ENCODE data around the gene PANX3.

PANX3 gene

GRCh38 chr11:124627546-124627945, 16.3 kb downstream of the PANX3 start:
- TF ChIP-seq TAF1 (IDR thresholded peaks at IDR 0.05; ENCODE audit: borderline replicate concordance, insufficient read depth, low read length) (no peak), SIN3A (IDR thresholded peaks at IDR 0.05; ENCODE audit: borderline replicate concordance, insufficient read depth, low read length) (no peak), FOXP2 (optimal IDR thresholded peaks at IDR 0.05; ENCODE audit: borderline replicate concordance, extremely low read depth, extremely low read length, insufficient read depth) (no peak), REST (IDR thresholded peaks at IDR 0.05; ENCODE audit: insufficient read depth in 1 of 2, low read depth in 2 of 2, low read length in 2 of 2) (no peak), POLR2AphosphoS5 (IDR thresholded peaks at IDR 0.05; ENCODE audit: low read depth, low read length) (no peak)

GRCh38 chr11:124629961-124630360, 18.7 kb downstream of the PANX3 start:
- no peak for TF ChIP-seq SIN3A (IDR thresholded peaks at IDR 0.05; ENCODE audit: borderline replicate concordance, insufficient read depth, low read length)
- no peak for TF ChIP-seq REST (IDR thresholded peaks at IDR 0.05; ENCODE audit: insufficient read depth in 1 of 2, low read depth in 2 of 2, low read length in 2 of 2)
- TF ChIP-seq FOXP2 (optimal IDR thresholded peaks at IDR 0.05; ENCODE audit: borderline replicate concordance, extremely low read depth, extremely low read length, insufficient read depth): no peak
- TF ChIP-seq TAF1 (IDR thresholded peaks at IDR 0.05; ENCODE audit: borderline replicate concordance, insufficient read depth, low read length): no peak
- no peak for TF ChIP-seq POLR2AphosphoS5 (IDR thresholded peaks at IDR 0.05; ENCODE audit: low read depth, low read length)

GRCh38 chr11:124633355-124633754, 22.1 kb downstream of the PANX3 start:
- TF ChIP-seq FOXP2 (optimal IDR thresholded peaks at IDR 0.05; ENCODE audit: borderline replicate concordance, extremely low read depth, extremely low read length, insufficient read depth) (no peak), TAF1 (IDR thresholded peaks at IDR 0.05; ENCODE audit: borderline replicate concordance, insufficient read depth, low read length) (no peak), POLR2AphosphoS5 (IDR thresholded peaks at IDR 0.05; ENCODE audit: low read depth, low read length) (no peak), REST (IDR thresholded peaks at IDR 0.05; ENCODE audit: insufficient read depth in 1 of 2, low read depth in 2 of 2, low read length in 2 of 2) (no peak), SIN3A (IDR thresholded peaks at IDR 0.05; ENCODE audit: borderline replicate concordance, insufficient read depth, low read length) (no peak)

- TF ChIP-seq REST (IDR thresholded peaks at IDR 0.05; ENCODE audit: insufficient read depth in 1 of 2, low read depth in 2 of 2, low read length in 2 of 2): no peak
- TF ChIP-seq SIN3A (IDR thresholded peaks at IDR 0.05; ENCODE audit: borderline replicate concordance, insufficient read depth, low read length): no peak
- TF ChIP-seq POLR2AphosphoS5 (IDR thresholded peaks at IDR 0.05; ENCODE audit: low read depth, low read length): no peak
- no peak for TF ChIP-seq TAF1 (IDR thresholded peaks at IDR 0.05; ENCODE audit: borderline replicate concordance, insufficient read depth, low read length)
- no peak for TF ChIP-seq FOXP2 (optimal IDR thresholded peaks at IDR 0.05; ENCODE audit: borderline replicate concordance, extremely low read depth, extremely low read length, insufficient read depth)
Observed at GRCh38 chr11:124635932-124636331, 24.7 kb downstream of the PANX3 start.

- TF ChIP-seq POLR2AphosphoS5 (IDR thresholded peaks at IDR 0.05; ENCODE audit: low read depth, low read length) (no peak), REST (IDR thresholded peaks at IDR 0.05; ENCODE audit: insufficient read depth in 1 of 2, low read depth in 2 of 2, low read length in 2 of 2) (no peak), TAF1 (IDR thresholded peaks at IDR 0.05; ENCODE audit: borderline replicate concordance, insufficient read depth, low read length) (no peak), SIN3A (IDR thresholded peaks at IDR 0.05; ENCODE audit: borderline replicate concordance, insufficient read depth, low read length) (no peak), FOXP2 (optimal IDR thresholded peaks at IDR 0.05; ENCODE audit: borderline replicate concordance, extremely low read depth, extremely low read length, insufficient read depth) (no peak)
Observed at GRCh38 chr11:124638500-124638899, 27.3 kb downstream of the PANX3 start.
